HG03280 (cell line): Measurements from ENCODE around the gene SRPK2.
"Not testable (repeated sequence)": the region's sequence is repeated elsewhere in the genome, so short reads cannot be mapped to it uniquely, and the experiment has no call there.

Experiments
- ATAC-seq: cut with Tn5 transposase; IDR thresholded peaks from one replicate; pipeline ENCODE4 v1.9.1; 2021; ENCODE audit warnings: mild to moderate bottlenecking, moderate library complexity; ENCODE audit not compliant: unreplicated experiment

Gene SRPK2

DNA sequence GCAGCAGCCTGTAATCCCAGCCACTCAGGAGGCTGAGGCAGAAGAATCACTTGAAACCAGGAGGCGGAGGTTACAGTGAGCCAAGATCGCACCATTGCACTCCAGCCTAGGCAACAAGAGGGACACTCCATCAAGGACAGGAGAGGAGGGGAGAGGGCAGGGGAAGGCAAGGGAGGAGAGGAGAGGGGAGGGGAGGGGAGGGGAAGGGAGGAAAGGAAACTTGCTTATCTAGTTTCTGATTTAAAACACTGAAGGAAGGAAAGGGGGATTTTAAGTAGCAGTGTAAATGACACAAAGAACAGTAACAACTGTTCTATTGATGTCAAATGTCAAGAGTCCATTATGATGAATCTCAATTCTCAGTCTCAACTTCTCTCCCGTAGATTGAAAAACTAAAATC is 43.7 kb downstream of the SRPK2 start:
- ATAC-seq = no peak

DNA sequence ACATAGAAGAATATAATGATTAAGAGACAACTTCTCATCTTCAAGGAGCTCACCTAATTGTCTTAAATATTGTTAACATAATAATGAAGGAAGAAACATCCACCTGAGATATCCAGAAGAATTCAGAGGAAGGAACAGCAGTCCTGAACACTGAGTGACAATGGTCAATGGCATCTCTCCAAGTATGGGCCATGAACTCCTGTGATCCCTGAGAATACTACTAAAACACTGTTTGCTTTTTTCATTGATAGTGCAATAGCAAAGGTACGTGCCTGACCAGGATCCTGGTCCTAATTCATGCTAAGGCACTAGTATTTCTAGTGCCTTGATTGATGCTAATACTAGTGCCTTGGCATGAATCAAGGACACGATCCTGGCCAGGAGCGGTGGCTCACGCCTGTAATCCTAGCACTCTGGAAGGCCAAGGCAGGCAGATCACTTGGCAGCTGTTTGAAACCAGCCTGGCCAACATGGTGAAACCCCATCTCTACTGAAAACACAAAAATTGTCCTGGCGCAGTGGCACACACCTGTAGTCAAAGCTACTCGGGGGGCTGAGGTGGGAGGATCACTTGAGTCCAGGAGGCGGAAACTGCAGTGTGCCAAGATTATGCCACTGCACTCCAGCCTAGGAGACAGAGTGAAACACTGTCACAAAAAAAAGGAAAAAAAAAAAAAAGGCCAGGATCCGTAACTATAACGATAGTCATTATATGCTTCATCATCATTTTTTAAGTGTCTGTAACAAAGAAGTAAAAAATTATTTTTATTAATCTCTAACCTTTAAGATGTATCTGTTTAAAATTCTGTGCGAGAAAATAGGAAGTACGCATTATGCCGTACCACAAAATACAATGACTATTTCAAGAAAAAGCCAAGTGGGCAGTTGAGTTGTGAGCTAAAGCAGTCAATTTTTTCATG is 49.1 kb downstream of the SRPK2 start:
- no peak for ATAC-seq

DNA sequence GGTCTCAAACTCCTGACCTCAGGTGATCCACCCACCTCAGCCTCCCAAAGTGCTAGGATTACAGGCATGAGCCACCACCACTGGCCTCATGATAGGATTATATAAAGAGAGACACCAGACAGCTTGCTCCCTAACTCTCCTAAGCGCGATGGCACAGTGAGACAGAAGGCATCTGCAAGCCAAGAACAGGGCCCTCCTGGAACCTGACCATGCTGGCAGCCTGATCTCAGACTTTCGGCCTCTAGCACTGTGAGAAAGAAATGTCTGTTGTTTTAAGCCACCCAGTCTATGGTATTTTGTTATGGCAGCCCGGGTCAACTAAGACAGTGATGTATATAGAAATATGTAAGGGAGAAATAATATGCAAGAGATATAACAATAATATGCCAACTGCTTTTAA is 51.2 kb downstream of the SRPK2 start:
- no peak for ATAC-seq

DNA sequence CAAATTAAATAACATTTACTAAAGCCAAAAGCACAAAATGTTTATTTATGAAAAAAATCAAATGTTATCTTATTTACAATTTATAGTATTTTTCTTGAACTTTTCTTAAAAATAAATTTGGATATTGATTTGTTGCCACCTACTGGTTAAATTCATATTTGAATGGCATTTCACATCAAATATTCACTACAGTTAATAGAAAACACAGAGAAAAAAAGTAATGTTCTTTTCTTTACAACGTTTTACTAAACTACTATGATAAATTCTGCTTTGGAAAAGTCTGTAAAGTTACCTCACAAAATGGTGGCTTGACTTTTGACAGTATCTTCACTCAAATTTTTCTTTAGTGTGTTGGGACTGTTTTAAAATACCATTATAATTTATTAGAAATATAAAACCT is 52.7 kb downstream of the SRPK2 start:
- no peak for ATAC-seq

DNA sequence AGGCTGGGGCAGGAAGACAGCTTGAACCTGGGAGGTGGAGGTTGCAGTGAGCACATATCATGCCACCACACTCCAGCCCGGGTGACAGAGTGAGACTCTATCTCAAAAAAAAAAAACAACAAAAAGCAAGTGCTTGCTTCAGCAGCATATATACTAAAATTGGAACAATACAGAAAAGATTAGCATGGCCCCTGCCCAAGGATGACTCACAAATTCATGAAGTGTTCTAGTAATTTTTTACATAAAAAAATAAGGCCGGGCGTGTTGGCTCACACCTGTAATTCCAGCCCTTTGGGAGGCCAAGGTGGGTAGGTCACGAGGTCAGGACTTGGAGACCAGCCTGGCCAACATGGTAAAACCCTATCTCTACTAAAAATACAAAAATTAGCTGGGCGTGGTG is 56.1 kb downstream of the SRPK2 start:
- ATAC-seq = not testable (repeated sequence)

DNA sequence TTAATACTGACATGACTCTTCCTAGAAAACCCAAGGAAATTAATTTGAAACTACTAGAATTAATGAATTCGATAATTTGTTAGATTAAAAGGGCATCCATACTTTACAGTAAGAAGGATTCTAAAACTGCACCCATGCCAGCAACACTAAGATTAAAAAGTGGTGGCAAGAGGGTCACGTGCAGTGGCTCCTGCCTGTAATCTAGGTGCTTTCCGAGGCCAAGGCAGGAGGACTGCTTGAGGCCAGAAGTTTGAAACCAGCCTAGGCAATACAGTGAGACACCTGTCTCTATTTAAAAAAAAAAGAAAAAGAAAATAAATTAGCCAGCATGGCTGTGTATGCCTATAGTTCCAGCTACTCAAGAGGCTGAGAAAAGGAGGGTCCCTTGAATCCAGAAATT is 58.2 kb downstream of the SRPK2 start:
- ATAC-seq = no peak

DNA sequence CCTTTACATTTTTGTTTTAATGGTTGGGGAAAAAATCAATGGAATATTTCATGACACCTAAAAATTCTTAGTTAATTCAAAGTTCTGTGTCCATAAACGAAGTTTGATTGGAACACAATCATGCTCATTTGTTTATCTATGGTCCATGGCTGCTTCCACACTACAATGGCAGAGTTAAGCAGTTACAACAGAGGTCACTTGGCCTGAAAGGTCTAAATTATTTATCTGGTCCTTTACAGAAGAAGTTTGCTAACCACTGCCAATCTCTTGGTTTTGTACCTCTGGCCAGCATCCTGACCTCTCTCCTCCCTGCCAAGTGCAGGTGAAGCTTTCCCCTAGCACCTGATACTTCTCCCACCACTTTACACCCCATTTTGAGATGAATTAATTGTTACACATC is 61.5 kb downstream of the SRPK2 start:
- no peak for ATAC-seq

DNA sequence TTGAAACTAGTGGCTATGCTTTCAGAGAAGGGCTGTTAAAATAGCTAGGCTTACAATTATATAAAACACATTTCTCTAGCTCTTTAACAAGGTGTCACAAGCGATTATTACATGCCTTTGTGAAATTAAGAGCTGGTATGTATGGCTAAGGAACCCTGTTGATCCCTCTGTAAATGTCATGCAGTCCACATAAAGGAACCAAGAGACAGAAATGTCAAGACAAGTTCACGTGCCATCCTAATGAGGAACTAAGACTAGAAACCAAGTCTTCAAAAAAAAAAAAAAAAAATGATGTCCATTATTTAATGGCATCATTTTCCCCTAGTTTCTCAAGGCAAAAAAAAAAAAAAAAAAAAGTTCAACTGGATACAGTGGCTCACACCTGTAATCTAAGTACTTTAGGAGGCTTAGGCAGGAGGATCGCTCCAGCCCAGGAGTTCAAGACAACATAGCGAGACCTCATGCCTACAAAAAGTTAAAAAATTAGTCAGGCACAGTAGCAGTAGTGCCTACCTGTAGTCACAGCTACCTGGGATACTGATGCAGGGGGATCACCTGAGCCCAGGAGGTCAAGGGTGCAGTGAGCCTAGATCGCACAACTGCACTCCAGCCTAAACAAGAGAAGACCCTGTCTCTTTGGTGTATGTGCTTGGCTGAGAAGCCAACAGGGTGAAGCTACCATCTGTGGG is 63.4 kb downstream of the SRPK2 start:
- ATAC-seq = no peak

DNA sequence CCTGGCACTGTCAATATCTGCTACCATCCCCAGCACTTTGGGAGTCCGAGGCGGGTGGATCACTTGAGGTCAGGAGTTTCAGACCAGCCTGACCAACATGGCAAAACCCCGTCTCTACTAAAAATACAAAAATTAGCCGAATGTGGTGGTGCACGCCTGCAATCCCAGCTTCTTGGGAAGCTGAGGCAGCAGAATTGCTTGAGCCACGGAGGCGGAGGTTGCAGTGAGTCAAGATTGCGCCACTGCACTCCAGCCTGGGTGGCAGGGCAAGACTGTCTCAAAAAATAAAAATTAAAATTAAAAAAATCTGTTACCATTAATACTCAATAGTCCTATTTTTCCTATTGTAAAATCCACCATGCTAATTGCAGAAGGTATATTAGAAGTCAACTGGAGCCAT is 64.1 kb downstream of the SRPK2 start:
- not testable (repeated sequence) for ATAC-seq

DNA sequence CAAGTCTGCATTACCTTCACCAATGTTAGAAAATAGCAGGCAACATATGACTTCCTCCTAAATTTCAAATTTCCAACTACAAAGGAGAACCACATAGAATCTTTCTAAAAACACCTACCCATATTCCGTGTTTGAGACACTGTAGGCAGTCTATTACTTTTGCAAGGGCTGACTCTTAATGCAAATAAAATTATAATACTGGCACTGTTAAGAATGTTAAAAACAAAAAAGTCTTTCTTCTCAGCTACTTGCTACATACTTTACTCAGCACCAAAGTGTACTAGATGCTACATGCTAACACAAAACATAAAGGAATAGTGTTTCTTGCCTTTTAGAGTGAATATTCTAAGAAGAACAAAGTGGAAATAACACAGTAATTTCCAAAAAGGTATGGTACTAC is 65.4 kb downstream of the SRPK2 start:
- ATAC-seq = no peak

DNA sequence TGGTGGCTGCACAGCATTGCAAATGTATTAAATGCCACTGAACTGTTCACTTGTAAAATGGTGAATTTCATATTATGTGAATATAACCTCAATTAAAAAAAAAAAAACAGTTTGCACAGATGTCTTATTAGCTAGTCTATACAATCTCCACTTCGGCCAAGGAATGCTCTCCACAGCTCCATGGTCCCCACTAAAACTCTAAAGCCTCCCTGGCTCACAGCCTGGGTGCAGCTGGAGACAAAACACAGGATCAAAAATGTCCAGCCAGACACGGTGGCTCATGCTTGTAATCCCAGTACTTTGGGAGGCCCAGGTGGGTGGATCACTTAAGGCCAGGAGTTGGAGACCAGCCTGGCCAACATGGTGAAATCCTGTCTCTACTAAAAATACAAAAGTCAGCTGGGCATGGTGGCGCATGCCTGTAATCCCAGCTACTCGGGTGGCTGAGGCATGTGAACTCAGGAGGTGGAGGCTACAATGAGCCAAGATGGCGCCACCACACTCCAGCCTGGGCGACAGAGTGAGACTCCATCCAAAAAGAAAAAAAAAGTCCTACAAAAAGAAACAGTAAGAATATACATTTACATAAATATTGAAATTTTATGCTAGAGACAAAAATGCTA is 66.0 kb downstream of the SRPK2 start:
- ATAC-seq = no peak

DNA sequence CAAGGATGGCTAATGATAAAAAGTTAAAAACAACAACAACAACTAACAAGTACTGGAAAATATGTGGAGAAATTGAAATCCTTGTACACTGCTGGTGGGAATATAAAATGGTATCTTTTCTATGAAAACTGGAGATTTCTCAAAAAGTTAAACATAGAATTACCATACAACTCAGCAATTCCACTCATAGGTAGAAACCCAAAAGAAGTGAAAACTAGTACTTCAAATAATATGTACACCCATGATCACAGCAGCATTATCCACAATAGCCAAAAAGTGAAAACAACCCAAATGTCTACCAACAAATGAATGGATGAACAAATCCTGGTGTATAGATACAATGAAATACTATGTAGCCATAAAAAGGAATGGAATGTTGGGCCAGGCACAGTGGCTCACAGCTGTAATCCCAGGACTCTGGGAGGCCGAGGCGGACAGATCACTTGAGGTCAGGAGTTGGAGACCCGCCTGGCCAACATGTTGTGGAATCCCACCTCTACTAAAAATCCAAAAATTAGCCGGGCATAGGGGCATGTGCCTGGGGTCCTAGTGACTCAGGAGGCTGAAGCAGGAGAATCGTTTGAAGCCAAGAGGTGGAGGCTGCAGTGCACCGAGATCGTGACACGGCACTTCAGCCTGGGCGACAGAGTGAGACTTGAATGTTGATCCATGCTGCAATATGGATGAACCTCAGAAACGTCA is 66.8 kb downstream of the SRPK2 start:
- ATAC-seq = no peak

DNA sequence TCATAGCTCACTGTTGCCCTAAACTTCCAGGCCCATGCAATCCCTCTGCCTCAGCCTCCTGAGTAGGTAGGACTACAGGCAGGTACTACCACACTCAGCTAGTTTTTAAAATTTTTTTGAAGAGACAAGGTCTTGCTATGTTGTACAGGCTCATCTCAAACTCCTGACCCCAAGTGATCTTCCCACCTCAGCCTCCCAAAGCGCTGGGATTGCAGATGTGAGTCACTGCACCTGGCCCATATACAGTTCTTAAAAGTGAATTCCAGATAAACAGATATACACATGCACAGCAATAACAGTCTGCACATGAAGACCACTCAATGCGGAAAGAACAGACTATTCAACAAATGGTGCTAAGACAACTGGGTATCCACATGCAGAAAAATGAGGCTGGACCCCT is 67.8 kb downstream of the SRPK2 start:
- ATAC-seq = no peak

DNA sequence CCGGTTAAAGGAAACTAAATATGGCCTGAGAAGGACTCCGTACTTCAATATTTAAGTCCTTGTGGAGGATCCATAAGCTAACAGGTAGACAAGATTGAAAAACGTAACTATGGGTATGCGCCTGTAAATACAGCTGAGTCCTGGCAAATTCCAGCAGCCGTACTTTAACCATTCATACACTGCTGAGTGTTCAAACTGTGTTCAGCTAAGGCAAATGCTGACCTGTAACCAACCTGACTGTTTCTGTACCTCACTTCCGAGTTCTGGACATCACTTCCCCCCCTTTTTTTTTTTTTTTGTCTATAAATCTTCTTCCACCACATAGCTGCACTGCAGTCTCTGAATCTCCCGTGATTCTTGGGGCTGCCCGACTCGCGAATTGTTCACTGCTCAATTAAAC is 69.1 kb downstream of the SRPK2 start:
- no peak for ATAC-seq

DNA sequence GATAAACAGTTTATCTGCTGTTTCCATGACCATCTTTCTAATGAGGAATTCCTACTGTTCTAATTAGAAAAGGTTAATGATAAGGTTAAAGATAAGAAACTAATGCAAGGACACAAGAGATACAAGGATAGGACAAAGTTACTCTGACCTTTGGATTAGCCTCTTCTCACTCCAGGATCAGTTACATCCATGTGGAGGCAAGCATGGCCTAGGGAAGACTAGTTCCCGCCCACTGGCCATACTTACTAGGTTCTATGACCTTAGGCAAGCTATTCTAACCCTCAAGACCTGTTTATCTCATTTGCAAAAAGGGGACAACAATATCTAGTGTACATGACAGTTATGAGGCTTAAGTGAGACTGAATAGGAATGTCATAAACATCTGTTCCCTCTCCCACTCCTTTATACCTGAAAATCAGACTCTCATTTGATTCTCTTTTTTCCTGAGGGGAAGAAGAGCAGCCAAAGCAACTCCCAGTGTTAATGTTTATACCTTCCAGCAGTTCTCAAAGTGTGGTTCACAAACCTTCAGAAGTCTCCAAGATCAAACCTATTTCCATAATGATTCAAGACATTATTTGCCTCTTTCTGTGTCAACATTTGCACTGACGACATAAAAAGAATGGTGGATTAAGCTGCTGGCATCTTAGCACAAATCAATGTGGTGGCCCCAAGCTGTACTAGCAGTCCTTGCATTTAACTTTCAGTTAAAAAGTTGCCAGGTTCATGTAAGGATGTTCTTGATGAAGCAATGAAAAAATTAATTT is 72.0 kb downstream of the SRPK2 start:
- ATAC-seq = no peak

DNA sequence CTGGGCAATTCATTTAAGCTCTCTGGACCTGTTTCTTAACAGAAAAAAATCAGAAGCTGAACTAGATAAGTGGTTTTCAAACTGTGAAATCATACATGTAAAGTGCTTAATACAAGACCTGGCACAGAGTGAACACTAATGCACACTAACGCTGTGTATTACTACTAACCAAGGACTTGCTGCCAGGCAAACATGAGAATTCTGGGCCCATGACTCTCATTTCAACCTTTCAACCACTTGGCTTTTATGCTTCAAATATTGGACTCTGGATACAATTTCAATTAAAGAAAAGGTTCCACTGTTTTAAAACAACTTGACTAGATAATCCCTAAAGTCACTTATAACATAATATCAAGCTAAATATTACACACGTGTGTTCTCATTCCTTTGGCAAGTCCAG is 73.4 kb downstream of the SRPK2 start:
- no peak for ATAC-seq

DNA sequence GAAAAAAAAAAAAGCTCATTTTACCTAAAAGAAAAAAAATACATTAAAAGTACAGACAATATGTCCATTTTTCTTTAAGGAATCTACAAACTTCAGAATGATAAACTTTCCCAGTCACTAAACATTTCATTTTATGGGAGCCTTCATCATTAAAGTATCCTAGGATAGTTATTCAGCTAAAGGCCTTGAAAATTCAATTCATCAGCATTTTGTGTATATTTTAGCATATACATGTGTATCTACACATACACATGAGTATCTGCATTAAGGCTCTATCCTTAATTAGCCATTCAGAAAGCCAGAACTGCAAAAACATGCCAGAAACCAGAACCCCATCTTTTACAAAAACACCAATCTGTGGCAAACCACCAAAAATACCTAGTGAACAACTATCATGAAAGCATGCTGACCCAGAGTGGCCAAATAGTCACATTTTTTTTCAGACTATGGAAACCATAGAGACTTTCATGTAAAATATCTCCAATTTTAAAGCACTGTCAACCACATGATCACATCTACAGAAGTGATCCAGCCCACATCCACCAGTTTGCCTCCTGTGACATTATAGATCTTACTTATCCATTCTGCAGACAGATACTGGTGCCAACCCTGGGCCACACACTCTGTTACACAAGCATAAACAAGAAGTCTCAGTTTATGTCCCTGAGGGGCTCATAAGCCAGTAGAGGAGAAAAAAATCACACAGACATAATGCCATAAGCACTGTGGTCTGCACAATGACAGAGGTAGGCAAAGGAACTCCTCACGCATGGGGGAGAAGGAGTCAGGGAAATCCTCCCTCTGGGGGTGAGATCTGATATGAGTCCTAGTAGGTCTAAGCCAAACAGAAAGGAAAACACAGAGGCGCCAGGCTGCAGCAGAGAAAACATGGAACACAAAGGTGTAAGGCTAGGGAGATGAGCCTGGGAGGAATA is 79.2 kb downstream of the SRPK2 start:
- peak; percentile 47 for ATAC-seq

DNA sequence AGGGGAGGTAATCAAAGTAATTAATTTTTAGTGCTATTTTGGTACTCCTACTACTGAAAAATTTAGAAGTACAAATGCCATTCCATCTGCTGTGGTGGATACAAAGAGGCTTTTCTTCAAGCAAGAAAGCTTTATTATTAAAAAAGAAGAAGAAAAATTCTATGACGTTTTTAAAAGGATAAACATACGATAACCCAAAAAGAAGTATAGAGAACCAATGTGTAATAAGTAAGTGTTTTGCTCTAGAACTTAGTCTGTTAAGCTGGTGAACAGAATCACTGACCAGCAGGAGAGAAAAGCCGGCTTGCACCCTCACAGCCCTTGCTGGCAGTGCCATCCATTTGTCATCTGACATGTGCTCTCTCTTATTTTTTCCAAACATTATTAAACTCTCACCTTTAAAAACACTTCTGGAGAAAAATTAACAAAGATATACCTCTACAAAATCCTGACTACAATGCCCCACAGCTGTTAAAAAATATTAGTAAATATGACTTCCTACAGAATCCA is 81.5 kb downstream of the SRPK2 start:
- ATAC-seq = no peak

DNA sequence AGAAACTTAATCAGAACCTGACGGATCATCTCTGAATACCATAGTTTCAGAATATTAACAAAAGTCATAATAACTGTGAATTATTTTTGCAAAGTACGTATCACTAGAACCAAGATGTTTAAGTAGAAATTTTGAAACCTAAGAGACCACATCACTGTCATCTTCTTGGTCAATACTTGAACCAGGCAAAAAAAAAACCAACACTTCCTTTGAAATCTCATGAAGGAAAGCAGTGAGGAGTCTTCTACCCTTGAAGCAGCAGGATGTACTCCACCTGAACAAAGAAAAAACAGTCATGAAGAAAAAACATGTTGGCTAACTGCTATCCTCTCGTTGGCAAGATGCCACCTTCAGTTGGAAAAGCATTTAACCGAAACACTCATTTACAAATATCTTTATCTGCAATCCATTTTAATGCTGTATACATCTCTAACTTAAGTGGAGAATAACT is 82.4 kb downstream of the SRPK2 start:
- ATAC-seq = no peak
